Fibroblast of skin of back (primary cell): ENCODE data around the gene LSM7.
A peak's percentile ranks its signal among the peaks of the same experiment; 100 is the strongest.
"Not testable (repeated sequence)": the region's sequence is repeated elsewhere in the genome, so short reads cannot be mapped to it uniquely, and the experiment has no call there.

ENCODE experiments used
- DNase-seq: peaks from one replicate; pipeline ENCODE4 v3.0.0-alpha.2; 2013

The LSM7 gene

GRCh38 chr19:2296141-2296540 lies 32.2 kb downstream of the LSM7 start:
- DNase-seq, result no peak

- peak; percentile 78 for DNase-seq
These were observed 33.6 kb downstream of the LSM7 start for GRCh38 chr19:2294687-2295335.

DNA sequence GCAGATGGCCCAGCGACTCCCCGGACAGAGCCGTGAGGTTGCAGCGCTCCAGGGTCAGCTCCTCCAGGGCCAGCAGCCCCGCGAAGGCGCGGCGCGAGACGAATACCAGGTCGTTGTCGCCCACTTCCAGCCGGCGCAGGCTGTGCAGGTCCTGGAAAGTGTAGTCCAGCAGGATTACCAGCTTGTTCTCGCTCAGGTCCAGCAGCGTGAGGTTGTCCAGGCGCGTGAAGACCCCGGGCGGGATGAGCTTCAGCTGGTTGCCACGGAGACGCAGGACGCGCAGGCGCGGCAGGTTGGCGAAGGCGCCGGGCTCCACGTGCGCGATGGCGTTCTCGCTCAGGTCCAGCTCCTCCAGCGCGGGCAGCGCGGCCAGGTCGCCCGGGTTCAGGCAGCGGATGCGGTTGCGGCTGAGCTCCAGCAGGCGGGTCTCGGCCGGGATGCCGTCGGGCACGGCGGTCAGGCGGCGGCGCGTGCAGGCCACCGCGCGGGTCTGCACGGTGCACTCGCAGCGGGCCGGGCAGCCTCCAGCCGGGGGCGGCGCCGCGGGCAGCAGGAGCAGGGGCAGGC lies 37.1 kb downstream of the LSM7 start:
- no peak for DNase-seq

DNA sequence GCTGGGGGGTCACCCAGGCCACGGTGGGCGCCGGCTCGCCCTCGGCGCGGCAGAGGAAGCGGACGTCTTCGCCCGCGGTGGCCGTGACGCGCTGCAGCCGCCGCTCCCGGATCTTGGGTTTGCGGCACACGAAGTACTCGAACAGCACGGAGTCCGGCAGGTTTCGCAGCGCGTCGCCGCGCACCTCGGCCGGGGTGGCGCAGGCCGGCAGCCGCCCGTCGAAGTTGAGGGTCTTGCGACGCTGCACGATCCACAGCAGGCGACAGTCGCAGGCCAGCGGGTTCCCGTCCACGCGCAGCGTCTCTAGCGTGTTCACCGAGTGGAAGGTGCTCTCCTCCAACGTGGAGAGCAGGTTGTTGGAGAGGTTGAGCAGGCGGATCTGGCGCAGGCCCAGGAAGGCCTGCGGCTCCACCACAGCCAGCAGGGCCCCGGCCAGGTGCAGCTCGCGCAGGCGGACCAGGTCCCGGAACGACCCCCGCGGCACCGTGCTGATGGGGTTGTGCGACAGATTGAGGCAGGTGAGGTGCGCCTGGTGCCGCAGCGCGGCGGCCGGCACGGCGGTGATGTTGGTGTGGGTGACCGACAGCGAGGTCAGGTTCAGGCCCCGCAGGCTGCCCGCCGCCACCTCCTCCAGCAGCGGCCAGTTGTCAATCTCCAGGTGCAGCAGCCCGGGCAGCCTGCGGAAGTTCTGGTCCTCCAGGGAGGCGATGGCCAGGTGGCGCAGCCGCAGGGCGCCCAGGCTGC lies 37.8 kb downstream of the LSM7 start:
- no peak for DNase-seq

- DNase-seq, result no peak
These were observed 38.5 kb downstream of the LSM7 start for GRCh38 chr19:2289714-2290435.

DNA sequence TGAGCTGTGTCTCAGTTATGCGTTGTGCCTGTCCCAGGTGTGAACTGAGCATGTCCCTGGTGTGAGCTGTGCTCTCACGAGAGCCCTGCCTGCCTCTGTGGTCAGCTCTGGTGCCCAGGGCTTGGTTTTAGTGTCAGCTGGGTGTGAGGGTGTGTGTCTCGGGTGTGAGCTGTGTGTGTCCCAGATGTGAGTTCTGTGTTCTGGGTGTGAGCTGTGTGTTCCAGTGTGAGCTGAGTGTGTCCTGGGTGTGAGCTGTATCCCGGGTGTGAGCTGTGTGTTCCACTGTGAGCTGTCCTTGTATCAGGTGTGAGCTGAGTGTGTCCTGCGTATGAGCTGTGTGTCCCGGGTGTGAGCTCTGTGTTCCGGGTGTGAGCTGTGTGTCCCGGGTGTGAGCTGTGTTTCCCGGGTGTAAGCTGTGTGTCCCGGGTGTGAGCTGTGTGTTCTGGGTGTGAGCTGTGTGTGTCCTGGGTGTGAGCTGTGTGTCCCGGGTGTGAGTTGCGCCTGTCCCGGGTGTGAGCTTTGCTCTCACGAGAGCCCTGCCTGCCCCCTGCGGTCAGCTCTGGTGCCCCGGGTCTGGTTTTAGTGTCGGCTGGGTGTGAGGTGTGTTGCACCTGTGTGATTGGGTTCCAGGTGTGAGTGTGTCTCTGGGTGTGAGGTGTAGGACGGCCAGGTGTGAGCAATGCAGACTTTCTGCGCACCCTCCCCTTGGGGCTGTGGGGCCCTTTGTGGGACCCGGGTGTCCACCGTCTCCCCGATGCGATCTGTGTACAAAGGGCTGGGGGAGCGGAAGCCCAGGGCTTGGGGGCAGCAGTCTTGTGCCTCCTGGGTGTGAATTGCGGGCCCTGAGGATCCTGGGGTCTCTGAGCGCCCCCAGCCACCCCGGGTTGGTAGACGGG lies 39.3 kb downstream of the LSM7 start:
- DNase-seq, result no peak

GRCh38 chr19:2288338-2288817 lies 40.0 kb downstream of the LSM7 start:
- no peak for DNase-seq

GRCh38 chr19:2287585-2288337 lies 40.6 kb downstream of the LSM7 start:
- DNase-seq, result no peak

DNA sequence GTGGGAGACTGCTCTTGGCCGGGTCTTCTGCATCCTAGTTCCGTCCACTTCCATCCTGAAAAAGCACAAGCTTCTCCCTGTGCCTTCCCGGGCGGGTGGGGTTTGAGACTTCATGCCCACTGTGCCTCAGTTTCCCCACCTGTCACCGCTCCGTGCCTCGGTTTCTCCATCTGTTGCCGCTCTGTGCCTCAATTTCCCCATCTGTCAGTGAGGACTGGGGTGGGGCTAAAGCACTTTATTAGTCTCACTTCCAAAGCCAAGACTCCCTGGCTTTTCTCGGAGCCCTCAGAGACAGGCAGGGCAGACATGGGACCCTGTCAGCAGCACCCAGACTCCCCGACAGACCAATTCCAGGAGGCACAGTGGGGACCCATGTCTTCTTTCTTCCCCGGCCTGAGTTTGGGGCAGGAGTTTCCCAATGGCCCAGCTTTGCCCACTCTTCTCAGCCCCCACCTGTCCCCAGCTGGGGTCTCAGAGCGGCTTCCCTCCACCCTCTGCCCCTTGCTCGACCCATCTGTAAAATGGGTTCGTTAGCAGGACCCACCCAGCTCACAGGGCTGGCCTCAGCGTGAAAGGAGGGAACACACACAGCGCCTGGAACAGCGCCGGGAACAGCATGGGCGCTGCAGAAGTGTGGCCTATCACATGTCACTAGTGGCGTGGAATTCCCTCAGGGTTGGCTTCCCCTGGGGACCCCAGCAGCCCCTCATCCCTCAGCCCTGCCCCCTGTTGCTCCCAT lies 41.8 kb downstream of the LSM7 start:
- no peak for DNase-seq

- DNase-seq, result no peak
These were observed 44.4 kb downstream of the LSM7 start for GRCh38 chr19:2283835-2284507.

DNA sequence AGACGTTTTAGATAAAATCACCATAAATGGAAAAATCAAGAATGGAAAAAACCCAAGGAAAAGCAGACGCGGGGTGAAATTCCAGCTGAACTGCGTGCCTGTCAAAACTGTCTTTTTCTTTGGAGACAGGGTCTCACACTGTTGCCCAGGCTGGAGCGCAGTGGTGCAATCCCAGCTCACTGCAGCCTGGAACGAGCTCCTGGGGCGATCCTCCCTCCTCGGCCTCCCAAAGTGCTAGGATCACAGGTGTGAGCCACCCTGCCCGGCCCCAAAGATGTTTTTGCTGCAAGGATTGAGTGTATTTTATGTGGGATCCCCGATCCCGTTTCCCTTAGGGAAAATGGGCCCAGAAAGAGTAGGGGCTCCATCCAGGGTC lies 45.5 kb downstream of the LSM7 start:
- DNase-seq, result no peak

- peak; percentile 67 for DNase-seq
These were observed 46.1 kb downstream of the LSM7 start, which contains the start of gene PEAK3 for GRCh38 chr19:2282062-2282861. TSS of gene PEAK3 (minus strand) at chr19:2282175. CDS start at chr19:2280931, 1,244 bp downstream.

DNA sequence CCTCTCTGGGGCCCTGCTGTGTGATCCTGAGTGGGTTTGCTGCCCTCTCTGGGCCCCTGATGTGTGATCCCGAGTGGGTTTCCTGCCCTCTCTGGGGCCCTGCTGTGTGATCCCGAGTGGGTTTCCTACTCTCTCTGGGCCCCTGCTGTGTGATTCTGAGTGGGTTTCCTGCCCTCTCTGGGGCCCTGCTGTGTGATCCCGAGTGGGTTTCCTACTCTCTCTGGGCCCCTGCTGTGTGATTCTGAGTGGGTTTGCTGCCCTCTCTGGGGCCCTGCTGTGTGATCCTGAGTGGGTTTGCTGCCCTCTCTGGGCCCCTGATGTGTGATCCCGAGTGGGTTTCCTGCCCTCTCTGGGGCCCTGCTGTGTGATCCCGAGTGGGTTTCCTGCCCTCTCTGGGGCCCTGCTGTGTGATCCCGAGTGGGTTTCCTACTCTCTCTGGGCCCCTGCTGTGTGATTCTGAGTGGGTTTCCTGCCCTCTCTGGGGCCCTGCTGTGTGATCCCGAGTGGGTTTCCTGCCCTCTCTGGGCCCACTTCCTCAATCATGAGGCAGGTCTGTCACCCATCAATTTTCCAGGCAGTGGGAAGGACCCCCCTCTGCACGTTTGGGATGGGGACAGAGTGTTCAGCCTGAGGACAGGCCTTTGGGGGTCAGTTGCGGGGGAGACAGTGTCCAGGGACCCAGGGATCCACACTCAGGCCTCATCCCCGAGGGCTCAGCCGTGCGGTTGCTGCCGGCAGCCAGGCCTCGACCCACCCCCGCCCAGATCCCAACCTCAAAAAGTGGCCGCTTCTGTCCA lies 46.9 kb downstream of the LSM7 start:
- DNase-seq, result not testable (repeated sequence)

DNA sequence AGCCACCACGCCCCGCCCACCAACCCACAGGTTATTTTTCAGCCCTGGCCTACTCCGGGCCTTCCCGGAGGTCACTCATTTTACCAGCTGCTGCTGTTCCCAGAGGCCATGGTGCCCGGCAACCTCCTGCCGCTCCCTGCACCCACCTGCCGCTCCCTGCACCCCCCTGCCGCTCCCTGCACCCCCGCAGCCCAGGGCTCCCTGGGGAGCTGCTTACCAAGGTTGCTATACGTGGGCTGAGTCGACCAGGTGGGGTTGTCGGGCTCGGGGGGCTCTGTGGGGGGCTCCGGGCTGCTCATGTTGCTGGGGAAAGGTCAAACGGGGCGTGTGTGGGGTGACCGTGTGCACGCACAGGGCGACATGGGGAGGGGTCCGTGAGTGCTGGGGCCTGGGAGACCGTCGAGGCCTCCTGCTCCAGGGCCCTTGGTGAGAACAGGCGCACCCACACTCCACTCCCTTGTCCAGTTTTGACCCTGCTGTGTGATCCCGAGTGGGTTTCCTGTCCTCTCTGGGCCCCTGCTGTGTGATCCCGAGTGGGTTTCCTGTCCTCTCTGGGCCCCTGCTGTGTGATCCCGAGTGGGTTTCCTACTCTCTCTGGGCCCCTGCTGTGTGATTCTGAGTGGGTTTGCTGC lies 47.6 kb downstream of the LSM7 start:
- DNase-seq, result no peak

DNA sequence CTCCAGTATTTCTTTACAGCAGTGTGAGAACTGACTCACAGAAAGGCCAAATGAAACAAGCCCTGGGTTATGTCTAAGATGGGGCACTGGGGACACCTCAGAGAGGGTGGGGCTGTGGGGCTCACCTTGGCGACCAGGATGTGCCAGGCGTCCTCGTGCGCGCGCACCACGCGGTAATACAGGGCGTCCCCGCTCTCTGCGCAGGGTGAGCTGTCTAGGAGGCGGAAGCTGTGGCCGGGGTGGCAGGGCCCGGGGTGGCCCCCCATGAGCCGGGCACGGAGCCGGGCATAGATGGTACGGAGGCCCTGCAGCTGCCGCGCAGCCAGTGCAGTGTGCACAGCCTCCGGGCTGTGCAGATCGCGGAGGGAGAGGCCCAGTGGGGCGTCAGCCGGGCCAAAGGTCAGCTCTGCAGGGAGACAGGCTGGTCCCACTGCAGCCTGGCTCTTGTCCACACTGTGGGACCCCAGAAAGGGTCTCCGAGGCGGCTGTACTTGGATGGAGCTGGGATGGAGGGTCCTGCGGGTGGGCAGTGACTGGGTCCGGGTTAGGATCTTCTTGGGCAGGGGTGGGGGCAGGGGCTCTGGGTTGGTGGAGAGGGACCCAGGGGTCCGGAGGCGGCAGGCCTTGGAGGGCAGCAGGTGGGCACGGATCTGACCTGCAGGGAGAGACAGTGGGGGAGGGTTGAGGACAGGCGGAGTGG lies 49.8 kb downstream of the LSM7 start:
- no peak for DNase-seq

DNA sequence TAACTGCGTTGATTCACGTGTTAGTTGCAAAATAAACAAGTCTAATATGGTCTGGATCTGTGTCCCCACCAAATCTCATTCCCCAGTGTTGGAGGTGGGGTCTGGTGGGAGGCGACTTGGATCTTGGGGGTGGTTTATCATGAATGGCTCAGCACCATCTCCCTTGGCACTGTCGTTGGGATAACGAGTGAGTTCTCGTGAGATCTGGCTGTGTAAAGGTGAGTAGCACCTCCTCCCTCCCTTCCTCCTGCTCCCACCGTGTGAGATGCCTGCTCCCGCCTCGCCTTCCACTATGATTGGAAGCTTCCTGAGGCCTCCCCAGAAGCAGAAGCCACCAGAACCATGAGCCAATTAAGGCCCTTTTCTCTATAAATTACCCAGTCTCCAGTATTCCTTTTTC lies 51.2 kb downstream of the LSM7 start:
- DNase-seq, result no peak

DNA sequence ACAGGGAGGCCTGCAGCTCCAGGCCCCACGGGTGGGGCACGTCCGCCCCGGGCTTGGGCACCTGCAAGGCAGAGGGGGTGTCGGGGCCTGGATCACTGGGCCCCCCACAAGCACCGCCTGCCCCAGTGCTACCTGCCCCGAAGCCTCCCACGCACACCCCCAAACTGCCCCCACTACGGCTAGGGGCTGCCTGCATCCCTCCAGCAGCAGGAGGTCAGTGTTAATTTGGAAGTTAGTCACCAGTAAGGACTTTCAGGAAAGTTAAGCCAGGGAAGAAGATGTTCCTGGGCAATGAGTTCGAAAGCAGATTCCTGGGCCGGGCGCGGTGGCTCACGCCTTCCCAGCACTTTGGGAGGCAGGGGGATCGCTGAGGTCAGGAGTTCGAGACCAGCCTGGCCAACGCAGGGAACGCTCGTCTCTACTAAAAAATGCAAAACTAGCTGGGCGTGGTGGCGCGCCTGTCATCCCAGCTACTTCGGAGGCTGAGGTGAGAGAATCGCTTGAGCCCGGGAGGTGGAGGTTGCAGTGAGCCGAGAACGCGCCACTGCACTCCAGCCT lies 51.9 kb downstream of the LSM7 start:
- DNase-seq, result no peak
